ENCODE data around the gene DZIP1L. TPM values are rescaled to one million over a fixed set of nuclear protein-coding genes. Genes with fewer than 3 reads are reported as not detected.

The DZIP1L gene
- total RNA-seq, 1 donor from 2014 or later, result 81.9 TPM

DNA sequence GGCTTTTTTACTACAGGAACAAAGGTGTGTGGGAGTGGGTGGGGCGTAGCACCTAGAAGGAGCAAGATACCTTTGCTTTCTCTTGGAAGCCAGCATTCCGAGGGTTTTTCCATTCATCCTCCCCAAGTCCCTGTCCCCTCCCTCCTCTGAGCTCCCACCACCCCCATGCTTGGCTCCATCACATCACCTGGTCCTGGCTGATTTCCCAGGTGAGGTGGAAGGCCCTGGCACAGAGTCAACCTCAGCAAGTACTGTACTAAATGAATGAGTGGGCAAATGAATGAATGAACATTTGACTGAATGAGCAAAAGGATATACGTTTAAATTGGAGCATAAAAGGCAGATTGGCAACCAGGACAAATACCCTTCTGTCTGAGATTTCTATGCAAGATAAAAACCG, 45.4 kb downstream of the DZIP1L start:
- H3K27me3 Mint-ChIP-seq, result no peaks in the 10 kb centered on the region
- no peak for DNase-seq (ENCODE audit: low spot score, unreplicated experiment)
- no peak overlapping the region for H3K4me3 Mint-ChIP-seq (ENCODE audit: low read depth)
- TF ChIP-seq, protein P1, sequence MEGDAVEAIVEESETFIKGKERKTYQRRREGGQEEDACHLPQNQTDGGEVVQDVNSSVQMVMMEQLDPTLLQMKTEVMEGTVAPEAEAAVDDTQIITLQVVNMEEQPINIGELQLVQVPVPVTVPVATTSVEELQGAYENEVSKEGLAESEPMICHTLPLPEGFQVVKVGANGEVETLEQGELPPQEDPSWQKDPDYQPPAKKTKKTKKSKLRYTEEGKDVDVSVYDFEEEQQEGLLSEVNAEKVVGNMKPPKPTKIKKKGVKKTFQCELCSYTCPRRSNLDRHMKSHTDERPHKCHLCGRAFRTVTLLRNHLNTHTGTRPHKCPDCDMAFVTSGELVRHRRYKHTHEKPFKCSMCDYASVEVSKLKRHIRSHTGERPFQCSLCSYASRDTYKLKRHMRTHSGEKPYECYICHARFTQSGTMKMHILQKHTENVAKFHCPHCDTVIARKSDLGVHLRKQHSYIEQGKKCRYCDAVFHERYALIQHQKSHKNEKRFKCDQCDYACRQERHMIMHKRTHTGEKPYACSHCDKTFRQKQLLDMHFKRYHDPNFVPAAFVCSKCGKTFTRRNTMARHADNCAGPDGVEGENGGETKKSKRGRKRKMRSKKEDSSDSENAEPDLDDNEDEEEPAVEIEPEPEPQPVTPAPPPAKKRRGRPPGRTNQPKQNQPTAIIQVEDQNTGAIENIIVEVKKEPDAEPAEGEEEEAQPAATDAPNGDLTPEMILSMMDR (IDR thresholded peaks at IDR 0.05; ENCODE audit: unreplicated experiment), result no peak
- peaks cover 29% of the 10 kb centered on the region for H3K36me3 Mint-ChIP-seq (ENCODE audit: insufficient read depth)
- no peak overlapping the region for H3K27ac Mint-ChIP-seq
- H3K9me3 Mint-ChIP-seq (ENCODE audit: low read depth), result no peaks in the 10 kb centered on the region
- H3K4me1 Mint-ChIP-seq (ENCODE audit: low read depth), result peaks cover 15% of the 10 kb centered on the region

GRCh38 chr3:138068579-138069174, 46.7 kb downstream of the DZIP1L start:
- DNase-seq (ENCODE audit: low spot score, unreplicated experiment), result peak; percentile 77
- Mint-ChIP-seq H3K36me3 (ENCODE audit: insufficient read depth) (peaks cover 31% of the 10 kb centered on the region), H3K4me3 (ENCODE audit: low read depth) (no peak overlapping the region), H3K4me1 (ENCODE audit: low read depth) (peaks cover 19% of the 10 kb centered on the region), H3K27me3 (no peaks in the 10 kb centered on the region), H3K9me3 (ENCODE audit: low read depth) (no peaks in the 10 kb centered on the region), H3K27ac (no peak overlapping the region)
- TF ChIP-seq, protein P1 (IDR thresholded peaks at IDR 0.05; ENCODE audit: unreplicated experiment), result peak; percentile 98

DNA sequence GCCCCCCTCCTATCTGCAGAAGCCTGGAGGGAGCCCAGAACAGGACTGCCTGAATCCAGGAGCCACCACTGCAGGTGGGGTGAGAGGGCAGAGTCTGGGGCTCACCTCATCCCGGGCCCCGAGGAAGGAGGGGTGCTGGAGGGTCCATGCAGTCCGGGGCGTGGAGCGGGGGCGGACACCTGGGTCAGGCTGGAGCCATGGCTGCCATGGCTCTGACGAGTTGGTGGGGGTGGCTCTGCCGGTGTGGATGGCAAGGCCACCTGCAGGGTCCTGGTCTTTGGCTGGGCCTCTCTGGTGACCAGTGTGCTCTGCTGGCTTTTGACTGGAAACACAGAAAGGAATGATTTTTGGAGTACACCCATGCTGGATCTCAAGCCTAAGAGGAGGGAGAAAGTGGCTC, 47.4 kb downstream of the DZIP1L start:
- Mint-ChIP-seq H3K9me3 (ENCODE audit: low read depth) (no peaks in the 10 kb centered on the region), H3K27ac (no peak overlapping the region), H3K4me3 (ENCODE audit: low read depth) (no peak overlapping the region), H3K36me3 (ENCODE audit: insufficient read depth) (peaks cover 29% of the 10 kb centered on the region), H3K27me3 (no peaks in the 10 kb centered on the region), H3K4me1 (ENCODE audit: low read depth) (peaks cover 19% of the 10 kb centered on the region)
- no peak for DNase-seq (ENCODE audit: low spot score, unreplicated experiment)
- TF ChIP-seq, protein P1 (IDR thresholded peaks at IDR 0.05; ENCODE audit: unreplicated experiment), result no peak

DNA sequence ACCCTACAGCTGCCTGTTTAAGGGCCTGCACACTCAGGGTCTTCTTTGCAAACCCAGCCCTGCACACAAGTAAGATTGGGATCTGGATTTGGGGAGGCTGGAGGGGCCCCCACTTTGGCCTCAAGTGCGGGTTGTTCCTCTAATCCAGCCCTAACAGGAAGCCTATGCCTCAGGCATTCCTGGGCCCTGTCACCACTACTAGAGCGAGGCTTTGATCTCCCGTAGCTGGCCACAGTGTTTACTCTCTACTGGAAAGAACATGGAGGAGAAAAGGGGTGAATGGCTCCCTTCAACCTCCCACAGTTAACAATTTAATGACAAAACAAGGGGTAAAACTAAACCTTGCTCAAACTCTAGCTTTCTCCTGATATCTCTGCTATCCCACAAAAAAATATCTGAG, 48.4 kb downstream of the DZIP1L start:
- DNase-seq (ENCODE audit: low spot score, unreplicated experiment), result no peak
- H3K27ac Mint-ChIP-seq, result no peak overlapping the region
- peaks cover 31% of the 10 kb centered on the region for H3K36me3 Mint-ChIP-seq (ENCODE audit: insufficient read depth)
- TF ChIP-seq, protein P1 (IDR thresholded peaks at IDR 0.05; ENCODE audit: unreplicated experiment), result no peak
- no peaks in the 10 kb centered on the region for H3K27me3 Mint-ChIP-seq
- no peaks in the 10 kb centered on the region for H3K9me3 Mint-ChIP-seq (ENCODE audit: low read depth)
- H3K4me1 Mint-ChIP-seq (ENCODE audit: low read depth), result peaks cover 19% of the 10 kb centered on the region
- H3K4me3 Mint-ChIP-seq (ENCODE audit: low read depth), result no peak overlapping the region

GRCh38 chr3:138066383-138066782, 49.0 kb downstream of the DZIP1L start:
- Mint-ChIP-seq H3K4me3 (ENCODE audit: low read depth) (no peak overlapping the region), H3K4me1 (ENCODE audit: low read depth) (peaks cover 19% of the 10 kb centered on the region)
- TF ChIP-seq, protein P1 (IDR thresholded peaks at IDR 0.05; ENCODE audit: unreplicated experiment), result no peak

More at GRCh38 chr3:138066383-138066782, 49.0 kb downstream of the DZIP1L start:
- Mint-ChIP-seq H3K36me3 (ENCODE audit: insufficient read depth) (peaks cover 35% of the 10 kb centered on the region), H3K9me3 (ENCODE audit: low read depth) (no peaks in the 10 kb centered on the region), H3K27ac (peak overlapping the region; percentile 46), H3K27me3 (no peaks in the 10 kb centered on the region)
- no peak for DNase-seq (ENCODE audit: low spot score, unreplicated experiment)

Measured in progenitor cell of endocrine pancreas (in vitro differentiated cells).